Brain pericyte (primary cell): Measurements from ENCODE around the gene ASIC4.

Source experiments
- DNase-seq: peaks from one replicate; pipeline ENCODE4 v3.0.0-alpha.2; 2012; ENCODE audit warnings: low read depth, low spot score

ASIC4 gene

DNA sequence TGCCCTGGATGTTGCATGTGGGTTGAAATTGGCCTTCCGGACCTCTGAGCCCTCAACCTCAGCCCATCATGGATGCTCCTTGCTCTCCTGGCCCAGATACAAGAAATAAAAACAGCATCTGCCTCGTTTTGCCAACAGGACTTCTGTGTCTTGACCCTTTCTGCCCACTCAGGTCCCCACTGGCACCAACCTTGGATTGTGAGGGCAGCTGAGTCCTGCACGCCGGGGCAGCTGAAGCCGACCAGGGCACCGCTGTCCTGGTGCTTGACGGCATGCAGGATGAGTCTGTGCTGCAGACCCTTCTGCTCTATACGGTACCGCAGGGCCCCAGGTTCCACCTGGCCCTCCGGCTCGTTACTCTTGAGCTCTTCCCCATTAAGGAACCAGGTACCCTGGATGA is 52.4 kb downstream of the ASIC4 start:
- no peak for DNase-seq

DNA sequence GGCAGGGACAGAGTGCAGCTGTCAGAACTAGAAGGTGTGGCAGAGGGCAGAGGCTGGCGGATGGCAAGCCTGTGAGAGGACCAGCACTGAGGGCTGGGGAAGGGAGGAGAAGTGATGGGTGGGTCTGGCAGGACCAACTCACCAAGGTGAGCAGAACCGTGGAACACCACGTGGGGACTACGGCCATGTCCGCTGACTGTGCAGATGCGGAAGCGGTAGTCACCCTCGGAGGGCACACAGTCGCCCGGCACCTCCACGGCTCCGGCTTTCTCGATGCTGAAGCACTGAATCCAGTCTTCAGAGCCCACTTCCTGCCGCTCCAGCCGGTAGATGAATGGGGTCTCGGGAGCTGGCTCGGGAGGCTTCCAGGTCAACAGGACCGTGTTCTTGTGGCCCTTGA is 52.8 kb downstream of the ASIC4 start:
- DNase-seq = no peak

DNA sequence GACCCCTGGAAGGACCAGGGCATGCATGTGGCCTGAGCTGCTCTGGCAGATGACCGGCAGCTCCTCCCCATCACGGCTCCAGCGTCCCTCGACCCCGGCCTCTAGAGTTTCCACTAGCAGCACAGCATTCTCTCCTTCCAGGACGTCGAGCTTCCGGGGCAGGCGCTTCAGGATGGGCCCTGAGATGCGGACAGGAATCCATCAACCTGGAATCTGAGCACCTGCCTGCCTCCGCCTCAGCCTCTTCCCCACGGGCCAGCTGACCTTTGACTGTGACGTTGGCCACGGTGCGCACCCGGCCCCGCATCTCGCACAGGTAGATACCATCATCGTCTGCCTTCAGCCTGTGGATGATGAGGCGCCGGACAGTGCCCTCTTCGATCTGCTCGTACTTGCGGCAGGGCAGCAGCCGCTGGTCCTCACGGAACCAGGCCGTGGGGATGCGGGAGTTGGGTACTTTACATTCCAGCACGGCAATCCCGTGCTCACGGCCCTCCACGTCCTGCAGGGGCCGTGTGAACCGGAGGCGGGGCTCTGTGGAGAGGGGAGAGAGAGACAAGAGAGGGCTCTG is 53.6 kb downstream of the ASIC4 start:
- DNase-seq = no peak

DNA sequence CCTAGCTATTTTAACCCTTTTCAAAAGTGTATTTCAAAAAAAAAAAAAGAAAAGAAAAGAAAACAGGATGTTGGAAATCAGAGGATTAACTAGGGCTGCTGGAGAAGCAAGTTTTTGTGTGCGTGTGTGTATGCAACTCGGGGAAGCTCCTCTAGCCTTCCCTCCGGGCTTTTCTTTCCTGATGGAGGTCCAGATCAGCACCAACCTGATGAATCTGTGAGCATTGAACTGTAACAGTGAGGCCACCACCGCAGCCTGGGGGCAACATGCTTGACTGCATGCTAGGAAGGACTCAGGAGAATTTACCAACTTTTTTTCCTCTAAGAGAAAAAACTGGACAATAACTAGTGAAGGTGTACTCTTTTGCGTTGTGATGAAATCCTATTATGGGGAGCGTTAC is 54.8 kb downstream of the ASIC4 start:
- DNase-seq = no peak

DNA sequence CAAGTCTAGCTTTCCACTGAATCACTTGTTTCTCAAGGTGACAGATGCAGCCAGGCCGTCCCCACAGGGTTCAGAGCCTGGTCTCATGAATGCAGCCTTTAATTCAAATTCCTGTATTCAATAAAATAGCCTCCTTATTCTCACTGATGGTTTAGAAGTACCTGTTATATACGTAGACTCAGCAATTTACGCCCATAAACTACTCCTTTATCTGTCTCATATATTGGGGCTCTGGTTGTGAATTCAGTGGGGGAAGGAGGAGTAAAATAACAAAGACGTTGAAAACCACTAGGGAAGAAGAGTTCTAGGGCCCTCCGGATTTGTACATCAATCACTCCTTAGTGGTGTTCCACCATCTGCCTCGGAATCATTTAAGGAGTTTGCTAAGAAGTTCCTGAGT is 55.4 kb downstream of the ASIC4 start:
- DNase-seq = no peak

DNA sequence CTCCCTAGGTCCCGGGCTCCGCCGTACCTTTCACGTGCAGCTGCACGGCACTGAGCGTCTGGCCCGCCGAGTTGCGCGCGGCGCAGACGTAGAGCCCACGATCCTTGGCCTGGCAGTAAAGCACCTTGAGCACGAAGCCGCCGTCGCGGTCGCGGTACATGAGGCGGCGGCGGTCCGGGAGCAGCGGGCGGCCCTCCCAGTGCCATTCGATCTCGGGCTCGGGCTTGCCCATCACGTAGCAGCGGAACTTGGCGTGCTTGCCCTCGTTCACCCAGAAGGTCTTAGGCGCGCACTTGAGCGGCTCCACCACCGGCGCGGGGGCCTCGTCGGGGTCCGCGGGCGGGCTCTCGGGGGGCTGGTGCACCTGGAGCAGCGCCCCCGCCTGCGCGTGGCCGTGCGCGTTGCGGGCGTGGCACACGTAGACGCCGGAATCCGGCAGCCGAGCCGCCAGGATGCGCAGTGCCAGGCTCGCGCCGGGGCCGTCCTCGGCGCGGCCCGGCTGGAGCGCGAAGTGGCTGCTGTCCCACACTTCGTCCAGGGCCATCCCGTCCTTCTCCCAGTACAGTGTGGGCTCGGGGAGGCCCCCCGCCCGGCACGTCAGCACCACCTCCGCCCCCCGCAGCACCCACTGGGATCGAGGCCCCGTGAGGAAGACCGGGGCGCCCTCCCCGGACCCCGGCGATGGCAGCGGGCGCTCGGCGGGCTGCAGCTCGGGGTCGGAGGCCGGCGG is 56.1 kb downstream of the ASIC4 start:
- DNase-seq = no peak

DNA sequence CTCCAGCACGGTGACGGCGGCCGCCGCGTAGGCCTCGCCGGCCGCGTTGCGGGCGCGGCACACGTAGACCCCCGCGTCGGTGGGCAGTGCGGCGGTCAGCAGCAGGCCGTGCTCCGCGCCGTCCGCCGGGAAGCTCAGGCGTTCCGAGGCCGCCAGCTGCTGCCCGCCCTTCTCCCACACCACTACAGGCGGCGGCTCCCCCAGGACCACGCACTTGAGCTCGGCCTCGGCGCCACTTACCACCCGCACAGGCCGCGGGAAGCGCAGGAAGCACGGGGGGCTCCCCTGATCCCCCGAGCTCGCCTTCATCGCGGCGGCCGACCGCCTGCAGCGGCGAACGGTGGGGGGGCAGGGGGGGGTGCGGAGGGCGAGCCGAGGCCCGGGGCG is 56.6 kb downstream of the ASIC4 start:
- DNase-seq = no peak

DNA sequence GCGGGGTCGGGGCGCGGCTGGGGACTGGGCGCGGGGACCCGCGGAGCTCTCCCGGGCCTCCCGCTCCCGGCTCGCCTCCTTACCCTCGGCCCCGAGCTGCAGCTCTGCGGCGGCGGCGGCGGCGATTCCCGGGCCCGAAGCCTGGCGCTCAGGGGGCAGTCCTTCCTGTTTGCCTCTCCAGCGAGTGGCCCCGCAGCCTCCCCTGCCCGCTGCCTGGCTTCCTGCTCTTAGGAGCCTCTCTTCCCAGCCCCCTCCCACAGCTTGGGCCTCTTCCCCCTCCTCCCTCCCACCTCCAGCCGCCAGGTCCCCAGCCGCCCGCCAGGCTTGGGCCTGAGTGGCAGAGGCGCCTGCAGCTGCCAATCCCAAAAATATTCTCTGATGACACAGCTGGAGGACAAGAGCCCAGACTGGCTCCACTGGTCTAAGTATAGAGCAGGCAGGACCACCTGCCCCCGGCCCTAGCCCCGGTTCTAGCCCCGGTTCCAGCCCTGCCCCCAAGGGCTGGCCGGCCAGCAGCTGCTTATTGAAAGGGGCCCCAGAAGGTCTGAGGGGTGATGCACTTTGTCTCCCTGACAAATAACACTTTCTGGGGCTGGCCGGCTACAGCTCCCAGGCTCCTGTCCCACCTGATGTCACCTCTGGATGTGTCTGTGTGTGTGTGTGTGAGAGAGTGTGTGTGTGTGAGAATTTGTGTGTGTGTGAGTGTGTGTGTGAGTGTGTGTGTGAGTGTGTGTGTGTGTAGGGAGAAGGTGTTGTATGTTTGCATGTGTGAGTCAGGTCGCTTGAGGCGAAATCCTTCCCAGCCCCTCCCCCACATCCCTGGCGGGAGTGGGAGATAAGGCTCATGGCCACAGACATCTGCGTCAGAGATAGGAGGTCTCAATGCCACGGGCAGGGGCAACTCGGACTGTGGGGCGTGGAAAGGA is 57.3 kb downstream of the ASIC4 start, which contains the start of gene OBSL1:
Gene OBSL1 (minus strand): TSS at position 229 of the 926 bp plus-strand sequence. CDS start 307 bp downstream, outside the sequence.
- no peak for DNase-seq

DNA sequence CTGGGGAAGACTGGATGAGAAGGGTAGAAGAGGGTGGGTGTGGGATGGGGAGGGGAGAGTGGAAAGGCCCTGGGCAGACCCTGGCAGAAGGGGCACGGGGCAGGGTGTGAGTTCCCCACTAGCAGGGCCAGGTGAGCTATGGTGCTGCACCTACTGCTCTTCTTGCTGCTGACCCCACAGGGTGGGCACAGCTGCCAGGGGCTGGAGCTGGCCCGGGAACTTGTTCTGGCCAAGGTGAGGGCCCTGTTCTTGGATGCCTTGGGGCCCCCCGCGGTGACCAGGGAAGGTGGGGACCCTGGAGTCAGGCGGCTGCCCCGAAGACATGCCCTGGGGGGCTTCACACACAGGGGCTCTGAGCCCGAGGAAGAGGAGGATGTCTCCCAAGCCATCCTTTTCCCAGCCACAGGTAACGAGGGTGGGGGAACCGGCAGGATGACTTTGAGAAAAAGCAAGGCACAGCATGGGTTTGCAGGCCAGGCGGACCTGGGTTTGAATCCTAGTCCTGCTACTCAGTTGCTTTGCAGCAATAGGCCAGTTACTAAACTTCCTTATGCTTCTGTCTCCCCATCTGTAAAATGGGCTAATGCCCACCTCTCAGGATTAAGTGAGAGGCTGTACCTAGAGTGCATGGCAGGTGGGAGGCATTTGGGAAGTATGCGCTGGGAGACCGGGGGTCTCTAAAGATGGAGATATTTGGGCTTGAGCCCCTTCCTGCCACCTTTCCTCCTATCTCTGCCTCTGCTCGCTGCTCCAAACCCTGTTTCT is 58.1 kb downstream of the ASIC4 start, which contains the start of gene INHA:
Gene INHA (plus strand): TSS at position 74 of the 765 bp plus-strand sequence. CDS start 65 bp downstream, at position 139.
- DNase-seq = no peak

DNA sequence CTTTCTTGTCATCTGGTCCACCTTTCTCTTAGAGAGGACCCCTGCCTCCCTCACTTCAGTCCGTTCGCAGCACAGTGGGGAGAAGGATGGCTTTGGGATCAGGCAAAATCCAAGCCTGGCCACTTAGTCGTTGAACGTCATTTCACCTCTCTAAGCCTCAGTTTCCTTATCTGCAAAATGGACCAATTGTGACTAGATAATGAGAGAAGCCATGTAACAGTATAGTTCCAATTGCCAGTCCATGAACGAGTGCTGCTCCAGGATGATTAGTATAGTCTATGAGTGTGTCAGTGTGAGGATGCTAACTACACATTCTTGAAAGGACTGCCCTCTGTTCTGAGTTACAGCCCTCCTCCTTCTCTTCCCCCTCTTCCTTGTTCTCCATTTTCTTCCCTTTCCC is 58.9 kb downstream of the ASIC4 start:
- no peak for DNase-seq

DNA sequence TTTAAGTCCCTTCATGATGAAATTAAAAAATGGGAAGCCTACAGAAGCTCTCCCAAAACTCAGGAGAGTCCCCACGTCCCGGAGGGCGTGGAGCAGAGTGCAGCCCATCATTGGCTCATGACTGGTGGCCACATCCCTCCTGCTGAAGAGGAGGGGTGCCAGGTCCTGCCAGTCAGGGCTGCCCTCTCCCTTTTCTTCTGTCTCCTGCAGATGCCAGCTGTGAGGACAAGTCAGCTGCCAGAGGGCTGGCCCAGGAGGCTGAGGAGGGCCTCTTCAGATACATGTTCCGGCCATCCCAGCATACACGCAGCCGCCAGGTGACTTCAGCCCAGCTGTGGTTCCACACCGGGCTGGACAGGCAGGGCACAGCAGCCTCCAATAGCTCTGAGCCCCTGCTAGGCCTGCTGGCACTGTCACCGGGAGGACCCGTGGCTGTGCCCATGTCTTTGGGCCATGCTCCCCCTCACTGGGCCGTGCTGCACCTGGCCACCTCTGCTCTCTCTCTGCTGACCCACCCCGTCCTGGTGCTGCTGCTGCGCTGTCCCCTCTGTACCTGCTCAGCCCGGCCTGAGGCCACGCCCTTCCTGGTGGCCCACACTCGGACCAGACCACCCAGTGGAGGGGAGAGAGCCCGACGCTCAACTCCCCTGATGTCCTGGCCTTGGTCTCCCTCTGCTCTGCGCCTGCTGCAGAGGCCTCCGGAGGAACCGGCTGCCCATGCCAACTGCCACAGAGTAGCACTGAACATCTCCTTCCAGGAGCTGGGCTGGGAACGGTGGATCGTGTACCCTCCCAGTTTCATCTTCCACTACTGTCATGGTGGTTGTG is 60.4 kb downstream of the ASIC4 start:
- no peak for DNase-seq

DNA sequence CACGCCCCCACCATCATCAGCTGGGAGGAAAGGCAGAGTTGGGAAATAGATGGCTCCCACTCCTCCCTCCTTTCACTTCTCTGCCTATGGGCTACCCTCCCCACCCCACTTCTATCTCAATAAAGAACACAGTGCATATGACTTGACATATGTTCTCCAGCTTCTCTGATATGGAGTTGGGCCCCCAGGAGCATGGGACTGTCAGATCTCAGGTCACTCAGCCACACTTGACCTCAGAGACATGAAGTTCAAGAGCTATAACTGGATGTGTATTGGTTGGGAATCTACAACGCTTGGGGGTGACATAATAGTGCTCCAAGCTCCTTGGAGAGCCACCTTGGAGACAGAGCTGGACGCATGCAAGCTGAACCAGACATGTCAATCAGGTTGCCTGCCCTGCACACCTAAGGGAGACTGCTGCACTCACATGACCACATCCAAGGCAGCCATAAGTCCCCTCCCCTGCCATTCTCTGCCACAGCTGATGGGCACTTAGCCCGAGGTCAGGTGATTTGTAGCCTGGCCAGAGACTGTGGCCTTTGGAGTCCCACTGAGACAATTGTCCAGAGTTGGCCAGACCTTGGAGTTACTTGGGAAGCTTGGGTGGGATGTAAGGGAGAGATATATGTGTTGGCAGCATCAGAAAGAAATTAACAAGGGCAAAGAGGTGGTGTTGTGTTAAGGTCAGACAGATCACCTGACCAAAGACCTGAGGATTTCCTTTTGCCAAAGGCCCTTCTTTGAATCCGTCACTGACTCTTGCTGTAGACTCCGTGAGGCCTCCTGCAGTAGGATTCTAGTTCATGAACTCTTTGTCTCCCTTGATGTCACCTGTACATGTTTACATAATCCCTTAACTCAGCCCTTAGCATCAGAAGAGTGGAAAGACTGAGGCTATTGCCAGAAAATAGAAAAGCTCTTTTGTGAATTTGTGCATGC is 61.6 kb downstream of the ASIC4 start:
- no peak for DNase-seq

DNA sequence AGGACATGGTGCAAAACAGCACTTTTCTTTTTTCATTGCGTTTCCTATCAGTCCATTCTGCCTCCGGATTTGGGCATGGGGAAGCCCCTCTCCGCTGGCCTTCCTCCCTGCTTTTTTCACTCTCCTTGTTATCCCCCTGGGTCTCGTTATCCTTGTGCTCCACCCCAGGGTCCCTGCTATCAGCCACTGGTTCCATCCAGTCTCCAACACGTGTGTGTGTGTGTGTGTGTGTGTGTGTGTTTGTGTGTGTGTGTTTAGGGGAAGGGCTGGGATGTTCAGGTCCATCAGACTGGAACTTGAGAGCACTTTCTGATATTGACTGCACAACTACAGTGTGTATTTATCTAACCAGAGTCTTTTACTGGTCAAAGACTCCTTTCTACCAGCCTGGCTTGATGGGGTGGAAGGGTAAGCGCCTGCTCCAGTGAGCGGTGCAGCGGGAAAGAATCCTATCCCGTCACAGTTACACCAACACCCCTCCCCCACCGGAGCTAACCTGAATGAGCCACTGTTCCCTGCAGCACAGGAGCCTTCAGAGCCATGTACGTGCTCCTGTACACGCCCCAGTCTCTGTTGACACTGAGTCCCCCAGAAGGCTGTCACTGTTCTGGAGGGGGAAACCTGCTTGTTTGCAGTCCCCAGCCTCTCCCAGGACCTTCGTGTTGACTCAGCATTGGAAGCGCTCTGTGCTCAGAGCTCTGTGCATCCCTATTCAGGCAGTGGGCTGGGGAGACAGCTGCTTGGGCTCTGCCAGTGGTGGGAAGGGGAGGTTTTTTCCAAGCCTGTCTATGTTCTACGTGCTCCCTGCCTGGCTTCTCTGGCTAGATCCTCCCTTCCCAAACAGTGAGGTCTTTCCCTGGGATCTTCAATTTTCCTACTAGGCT is 62.5 kb downstream of the ASIC4 start:
- no peak for DNase-seq

DNA sequence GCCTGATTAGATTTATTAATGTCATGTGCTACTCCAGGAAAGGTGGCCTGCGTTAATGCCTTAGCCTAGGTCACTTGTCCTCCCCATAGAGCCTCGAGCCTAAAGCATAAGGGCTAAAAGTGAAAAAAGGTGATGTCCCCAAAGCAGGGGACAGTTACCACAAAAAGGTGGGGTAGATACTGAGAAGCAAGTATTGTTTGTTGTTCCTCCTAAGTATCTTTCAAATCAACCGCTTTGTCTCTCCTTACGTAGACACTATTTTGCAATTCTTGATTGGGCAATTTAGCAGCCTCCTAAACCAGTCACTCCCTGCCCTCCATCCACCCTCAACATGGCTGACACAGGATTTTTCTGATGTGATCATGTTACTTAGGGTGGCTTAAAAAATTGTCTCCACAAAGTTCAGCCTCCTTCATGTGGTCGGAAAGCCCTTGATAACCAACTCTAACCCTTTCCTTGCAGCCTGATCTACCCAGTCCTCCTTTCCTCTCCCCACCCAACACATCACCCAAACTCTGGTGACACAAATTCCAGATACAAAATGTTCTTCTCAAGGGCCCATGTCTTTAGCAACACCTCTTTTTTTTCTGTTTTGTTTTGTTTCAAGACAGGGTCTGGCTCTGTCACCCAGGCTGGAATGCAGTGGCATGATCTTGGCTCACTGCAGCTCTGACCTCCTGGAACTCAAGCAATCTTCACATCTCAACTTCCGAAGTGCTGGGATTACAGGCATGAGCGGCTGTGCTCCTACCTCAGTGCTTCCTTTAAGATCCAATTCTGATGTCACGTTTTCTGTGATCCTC is 64.7 kb downstream of the ASIC4 start:
- no peak for DNase-seq

DNA sequence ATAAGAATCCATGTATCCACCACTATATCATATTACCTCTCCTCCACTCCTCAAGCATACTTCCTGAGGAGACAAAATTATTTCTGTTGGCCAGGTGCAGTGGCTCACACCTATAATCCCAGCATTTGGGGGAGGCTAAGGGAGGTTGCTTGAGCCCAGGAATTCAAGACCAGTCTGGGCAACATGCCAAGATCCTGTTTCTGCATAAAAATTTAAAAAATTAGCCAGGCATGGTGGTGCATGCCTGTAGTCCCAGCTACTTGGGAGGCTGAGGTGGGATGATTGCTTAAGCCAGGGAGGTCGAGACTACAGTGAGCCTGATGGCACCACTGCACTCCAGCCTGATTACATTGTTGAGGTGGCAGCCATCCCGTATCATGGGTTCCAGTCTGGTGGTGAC is 67.1 kb downstream of the ASIC4 start:
- DNase-seq = no peak
